HCT116 (cell line): ENCODE data around the gene GFI1B. TPM values are rescaled to one million over a fixed set of nuclear protein-coding genes. Genes with fewer than 3 reads are reported as not detected.

Source experiments
- ATAC-seq: fragments of 200-7000 bp; cut with Tn5 transposase; 2 replicates; pipeline ENCODE4 v1.9.1; 2020; ENCODE audit warnings: mild to moderate bottlenecking, moderate library complexity
- BruUV-seq: library from RNA; stranded (reverse); fragments of 400-500 nt; replicated peaks from 2 replicates; lab custom pipeline; 2021; lab: Mats Ljungman, UMichigan
- CTCF ChIA-PET: fragments of 300-600 bp; sonication (Branson Sonifier 250); formaldehyde crosslinking; loops from one replicate; lab custom pipeline; 2021; ENCODE audit warnings: antibody characterized with exemption; lab: Charles Lee
- POLR2A ChIA-PET: fragments of 300-600, 350-600 bp; sonication (Branson Sonifier 250); formaldehyde crosslinking; loops from one replicate; lab custom pipeline; 2021; ENCODE audit warnings: antibody characterized with exemption; lab: Charles Lee
- RAD21 ChIA-PET, 2 experiments: fragments of 300-600 bp; sonication (Branson Sonifier 250); formaldehyde crosslinking; loops; one replicate each; lab custom pipeline; 2023; ENCODE audit warnings: low total read pairs in 2 of 2; ENCODE audit not compliant: uncharacterized antibody in 2 of 2, unreplicated experiment in 2 of 2, low non-redundant PET in 1 of 2; lab: Charles Lee
- DNase-seq: peaks from one replicate; pipeline ENCODE4 v3.0.0-alpha.2; 2010; ENCODE audit warnings: low read depth, low spot score
- H2AFZ ChIP-seq: fragments of 200-600 bp; shearing (Covaris generic), sonication (generic); 2 replicates; pipeline ENCODE4 v1.6.1; 2017; ENCODE audit warnings: low read depth, mixed run types, mixed read lengths, antibody characterized with exemption, low read length; ENCODE audit not compliant: poor library complexity, severe bottlenecking
- H3K27ac ChIP-seq: 2 replicates; pipeline ENCODE4 v1.5.1; 2012; ENCODE audit warnings: low read depth, low read length
- H3K27me3 ChIP-seq: fragments of 200-600 bp; sonication (generic); 2 replicates; pipeline ENCODE4 v1.6.1; 2016; ENCODE audit warnings: mixed run types, low read length, mixed read lengths; ENCODE audit not compliant: insufficient read depth
- H3K36me3 ChIP-seq, 2 experiments: fragments of 200-500 bp in 1 of 2; fragments of 200-600 bp in 1 of 2; sonication (Bioruptor generic) in 1 of 2; sonication (generic) in 1 of 2; 2 replicates each; pipeline versions ENCODE4 v1.5.1 to v1.6.1; 2014 to 2016; ENCODE audit warnings: low read length in 2 of 2, inconsistent platforms in 1 of 2, mixed read lengths in 1 of 2, mixed run types in 1 of 2; ENCODE audit not compliant: insufficient read depth in 2 of 2, control insufficient read depth in 1 of 2
- H3K4me1 ChIP-seq, 2 experiments: fragments of 200-600 bp in 1 of 2; sonication (generic) in 1 of 2; 2 replicates each; pipeline versions ENCODE4 v1.5.1 to v1.6.1; 2012 to 2017; ENCODE audit warnings: low read length in 2 of 2, inconsistent platforms in 1 of 2, mild to moderate bottlenecking in 1 of 2, mixed read lengths in 1 of 2, mixed run types in 1 of 2, moderate library complexity in 1 of 2; ENCODE audit not compliant: insufficient read depth in 2 of 2, control insufficient read depth in 1 of 2
- H3K4me2 ChIP-seq: fragments of 200-600 bp; sonication (generic); 2 replicates; pipeline ENCODE4 v1.6.1; 2017; ENCODE audit warnings: mixed run types, low read length, mixed read lengths
- H3K4me3 ChIP-seq, 2 experiments: fragments of 200-600 bp in 1 of 2; sonication (generic) in 1 of 2; replicated peaks in 1 of 2; 2 replicates each; pipeline ENCODE4 v1.5.1; 2011 to 2016; ENCODE audit warnings: low read length in 2 of 2, control low read depth in 1 of 2, low read depth in 1 of 2, mild to moderate bottlenecking in 1 of 2, mixed read lengths in 1 of 2, mixed run types in 1 of 2
- H3K79me2 ChIP-seq: fragments of 200-600 bp; sonication (generic); 2 replicates; pipeline ENCODE4 v1.6.1; 2017; ENCODE audit warnings: mild to moderate bottlenecking, mixed run types, low read length, moderate library complexity, mixed read lengths; ENCODE audit not compliant: insufficient read depth
- H3K9ac ChIP-seq: fragments of 200-600 bp; sonication (generic); 2 replicates; pipeline ENCODE4 v1.6.1; 2016; ENCODE audit warnings: low read length, mixed read lengths
- H3K9me2 ChIP-seq: fragments of 200-600 bp; sonication (generic), shearing (Covaris generic); 2 replicates; pipeline ENCODE4 v1.6.1; 2017; ENCODE audit warnings: mixed run types, mild to moderate bottlenecking, moderate library complexity; ENCODE audit not compliant: insufficient read depth
- H3K9me3 ChIP-seq, 2 experiments: fragments of 200-500 bp in 1 of 2; fragments of 200-600 bp in 1 of 2; sonication (Bioruptor generic) in 1 of 2; sonication (generic) in 1 of 2; 2 replicates each; pipeline ENCODE4 v1.6.1; 2014 to 2017; ENCODE audit warnings: low read length in 2 of 2, mixed read lengths in 2 of 2, inconsistent platforms in 1 of 2, low read depth in 1 of 2, mild to moderate bottlenecking in 1 of 2, mixed run types in 1 of 2, moderate library complexity in 1 of 2; ENCODE audit not compliant: control insufficient read depth in 1 of 2, insufficient read depth in 1 of 2
- H4K20me1 ChIP-seq: fragments of 200-600 bp; sonication (generic), shearing (Covaris generic); 2 replicates; pipeline ENCODE4 v1.6.1; 2017; ENCODE audit warnings: mixed run types, mild to moderate bottlenecking, moderate library complexity; ENCODE audit not compliant: insufficient read depth
- CBX3 ChIP-seq: IDR thresholded peaks from 2 replicates; pipeline ENCODE4 v1.6.1; 2012; ENCODE audit warnings: low read depth
- CEBPB ChIP-seq: IDR thresholded peaks from 2 replicates; pipeline ENCODE4 v1.6.1; 2012; ENCODE audit warnings: low read depth
- ELF1 ChIP-seq: IDR thresholded peaks from 2 replicates; pipeline ENCODE4 v1.6.1; 2012; ENCODE audit warnings: low read depth, borderline replicate concordance
- FOSL1 ChIP-seq: IDR thresholded peaks from 2 replicates; pipeline ENCODE4 v1.6.1; 2012; ENCODE audit warnings: low read depth
- POLR2AphosphoS5 ChIP-seq: IDR thresholded peaks from 2 replicates; pipeline ENCODE4 v1.6.1; 2011; ENCODE audit warnings: mild to moderate bottlenecking, low read depth, low read length, moderate library complexity
- RAD21 ChIP-seq: IDR thresholded peaks from 2 replicates; pipeline ENCODE4 v1.6.1; 2012; ENCODE audit warnings: low read depth, mild to moderate bottlenecking
- REST ChIP-seq: IDR thresholded peaks from 2 replicates; pipeline ENCODE4 v1.6.1; 2012; ENCODE audit warnings: low read depth
- SP1 ChIP-seq: IDR thresholded peaks from 2 replicates; pipeline ENCODE4 v1.6.1; 2012; ENCODE audit warnings: low read depth
- TCF7L2 ChIP-seq: IDR thresholded peaks from 2 replicates; pipeline ENCODE4 v1.7.0; 2011; ENCODE audit warnings: borderline replicate concordance, inconsistent platforms; ENCODE audit not compliant: insufficient read depth, insufficient read length; ENCODE audit errors: extremely low read depth
- ZBTB33 ChIP-seq: IDR thresholded peaks from 2 replicates; pipeline ENCODE4 v1.6.1; 2011; ENCODE audit warnings: mild to moderate bottlenecking, low read length, moderate library complexity; ENCODE audit not compliant: insufficient replicate concordance; ENCODE audit errors: extremely low read depth
- intact Hi-C: fragments of 100-400 bp; cut with micrococcal nuclease; formaldehyde crosslinking; loops from 2 replicates; pipeline ENCODE4 v1.10.0; 2022
- total RNA-seq: library from RNA; stranded (reverse); gene quantifications from one replicate; pipeline ENCODE4 v1.2.1, GENCODE V29; 2021; ENCODE audit not compliant: unreplicated experiment

The GFI1B gene
- total RNA-seq, 1 experiment from 2014 or later, result 0.20 TPM

GRCh38 chr9:132984202-132985070 is 5.9 kb downstream of the GFI1B start:
- Histone ChIP-seq H3K4me2 (no peak overlapping the region), H4K20me1 (no peaks in the 10 kb centered on the region), H3K4me3 (no peak overlapping the region), H3K36me3 (no peaks in the 10 kb centered on the region), H3K27me3 (peaks cover 4% of the 10 kb centered on the region; the same call in 1 of the 2 replicates), H3K9ac (no peak overlapping the region), H3K4me1 (peaks cover 0 to 12% of the 10 kb centered on the region in 2 experiments; a peak in 2 of 4 replicates), H3K79me2 (no peaks in the 10 kb centered on the region), H3K9me2 (no peaks in the 10 kb centered on the region), H3K27ac (no peak overlapping the region), H2AFZ (no peak overlapping the region), H3K9me3 (no peaks in the 10 kb centered on the region)
- BruUV-seq, result no TSS peak
- ChIA-PET RAD21 (no interaction called here), CTCF (no interaction called here), POLR2A (no interaction called here)
- no peak for ATAC-seq
- intact Hi-C loops, result no loop called here
- TF ChIP-seq ZBTB33 (no peak), RAD21 (no peak)
- DNase-seq, result no peak

GRCh38 chr9:132985071-132985350 is 6.5 kb downstream of the GFI1B start:
- RAD21 ChIA-PET, result no interaction called here
- no peak overlapping the region for H3K9ac ChIP-seq
- no peaks in the 10 kb centered on the region for H3K79me2 ChIP-seq
- no peak overlapping the region for H3K4me2 ChIP-seq
- DNase-seq (no peak), ATAC-seq (no peak)
- peaks cover 0 to 12% of the 10 kb centered on the region in 2 experiments; a peak in 2 of 4 replicates for H3K4me1 ChIP-seq
- H3K27ac ChIP-seq, result no peak overlapping the region
- intact Hi-C loops, result no loop called here
- H3K9me2 ChIP-seq, result no peaks in the 10 kb centered on the region
- POLR2A ChIA-PET, result no interaction called here
- BruUV-seq, result no TSS peak
- no peaks in the 10 kb centered on the region for H3K27me3 ChIP-seq
- H3K36me3 ChIP-seq, result no peaks in the 10 kb centered on the region
- TF ChIP-seq CBX3, result no peak
- TF ChIP-seq POLR2AphosphoS5, result no peak
- TF ChIP-seq ELF1, result no peak
- TF ChIP-seq REST, result no peak
- no peak for TF ChIP-seq FOSL1
- no peak for TF ChIP-seq SP1
- no peak for TF ChIP-seq ZBTB33
- no peak for TF ChIP-seq CEBPB
- no peak for TF ChIP-seq TCF7L2
- H3K9me3 ChIP-seq, result no peaks in the 10 kb centered on the region
- CTCF ChIA-PET, result no interaction called here
- H4K20me1 ChIP-seq, result no peaks in the 10 kb centered on the region
- no peak overlapping the region for H2AFZ ChIP-seq
- H3K4me3 ChIP-seq, result no peak overlapping the region
